GM23338 (cell line): ENCODE measurements around the gene ATIC.

Experiments used
- CREB1 ChIP-seq: fragments of 250-450 bp; sonication (Bioruptor Pico); IDR thresholded peaks from 2 replicates; pipeline ENCODE4 v1.5.0; 2020; ENCODE audit warnings: low read depth, mild to moderate bottlenecking, moderate library complexity
- EZH2 ChIP-seq: fragments of 200-600 bp; sonication (generic); IDR thresholded peaks from one replicate; pipeline ENCODE4 v1.8.0; 2017; ENCODE audit warnings: antibody characterized with exemption, mild to moderate bottlenecking, low read depth; ENCODE audit not compliant: unreplicated experiment
- EZH2phosphoT487 ChIP-seq: fragments of 200-600 bp; sonication (generic); IDR thresholded peaks from one replicate; pipeline ENCODE4 v1.8.1; 2018; ENCODE audit warnings: antibody characterized with exemption; ENCODE audit not compliant: unreplicated experiment
- JUNB ChIP-seq: IDR thresholded peaks from one replicate; pipeline ENCODE4 v1.6.1; 2016; ENCODE audit warnings: antibody characterized with exemption; ENCODE audit not compliant: unreplicated experiment
- NANOG ChIP-seq: IDR thresholded peaks from 2 replicates; pipeline ENCODE4 v1.6.1; 2016; ENCODE audit warnings: antibody characterized with exemption, borderline replicate concordance
- POLR2AphosphoS5 ChIP-seq: IDR thresholded peaks from 2 replicates; pipeline ENCODE4 v1.6.1; 2016; ENCODE audit warnings: antibody characterized with exemption, low read depth
- REST ChIP-seq: IDR thresholded peaks from one replicate; pipeline ENCODE4 v1.6.1; 2018; ENCODE audit warnings: antibody characterized with exemption; ENCODE audit not compliant: unreplicated experiment
- STAT1 ChIP-seq: IDR thresholded peaks from one replicate; pipeline ENCODE4 v1.6.1; 2016; ENCODE audit warnings: antibody characterized with exemption; ENCODE audit not compliant: unreplicated experiment
- ZNF114 ChIP-seq: fragments of 250-450 bp; sonication (Bioruptor Pico); IDR thresholded peaks from 2 replicates; pipeline ENCODE4 v1.5.0; 2020; ENCODE audit warnings: mild to moderate bottlenecking, moderate library complexity
- ZNF462 ChIP-seq: fragments of 250-450 bp; sonication (Bioruptor Pico); IDR thresholded peaks from 2 replicates; pipeline ENCODE4 v1.5.0; 2020; ENCODE audit warnings: mild to moderate bottlenecking, moderate library complexity
- TF ChIP-seq, protein P1 (sequence below), 2 experiments: fragments of 200-600 bp in 1 of 2; sonication (generic) in 1 of 2; conservative IDR thresholded peaks; 2 replicates each; pipeline versions ENCODE4 v1.5.1 to v1.6.1; 2016 to 2017; ENCODE audit warnings: antibody characterized with exemption in 2 of 2, low read depth in 2 of 2, mild to moderate bottlenecking in 2 of 2, moderate library complexity in 1 of 2
- TF ChIP-seq, protein P2 (sequence below): IDR thresholded peaks from 2 replicates; pipeline ENCODE4 v1.6.1; 2016; ENCODE audit warnings: antibody characterized with exemption

- TF ChIP-seq EZH2, result no peak
- no peak for TF ChIP-seq CREB1 (CRISPR knock-in tag)
- TF ChIP-seq, protein P1, sequence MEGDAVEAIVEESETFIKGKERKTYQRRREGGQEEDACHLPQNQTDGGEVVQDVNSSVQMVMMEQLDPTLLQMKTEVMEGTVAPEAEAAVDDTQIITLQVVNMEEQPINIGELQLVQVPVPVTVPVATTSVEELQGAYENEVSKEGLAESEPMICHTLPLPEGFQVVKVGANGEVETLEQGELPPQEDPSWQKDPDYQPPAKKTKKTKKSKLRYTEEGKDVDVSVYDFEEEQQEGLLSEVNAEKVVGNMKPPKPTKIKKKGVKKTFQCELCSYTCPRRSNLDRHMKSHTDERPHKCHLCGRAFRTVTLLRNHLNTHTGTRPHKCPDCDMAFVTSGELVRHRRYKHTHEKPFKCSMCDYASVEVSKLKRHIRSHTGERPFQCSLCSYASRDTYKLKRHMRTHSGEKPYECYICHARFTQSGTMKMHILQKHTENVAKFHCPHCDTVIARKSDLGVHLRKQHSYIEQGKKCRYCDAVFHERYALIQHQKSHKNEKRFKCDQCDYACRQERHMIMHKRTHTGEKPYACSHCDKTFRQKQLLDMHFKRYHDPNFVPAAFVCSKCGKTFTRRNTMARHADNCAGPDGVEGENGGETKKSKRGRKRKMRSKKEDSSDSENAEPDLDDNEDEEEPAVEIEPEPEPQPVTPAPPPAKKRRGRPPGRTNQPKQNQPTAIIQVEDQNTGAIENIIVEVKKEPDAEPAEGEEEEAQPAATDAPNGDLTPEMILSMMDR (conservative IDR thresholded peaks at IDR 0.05; ENCODE audit: low read depth in 2 of 2), result no peak
- TF ChIP-seq JUNB, result no peak
- TF ChIP-seq POLR2AphosphoS5, result peak; percentile 86
- TF ChIP-seq EZH2phosphoT487, result no peak
- TF ChIP-seq REST, result no peak
- TF ChIP-seq NANOG, result no peak
- TF ChIP-seq ZNF462 (CRISPR knock-in tag), result no peak
- no peak for TF ChIP-seq STAT1
- TF ChIP-seq ZNF114 (CRISPR knock-in tag), result no peak
- TF ChIP-seq, protein P2, sequence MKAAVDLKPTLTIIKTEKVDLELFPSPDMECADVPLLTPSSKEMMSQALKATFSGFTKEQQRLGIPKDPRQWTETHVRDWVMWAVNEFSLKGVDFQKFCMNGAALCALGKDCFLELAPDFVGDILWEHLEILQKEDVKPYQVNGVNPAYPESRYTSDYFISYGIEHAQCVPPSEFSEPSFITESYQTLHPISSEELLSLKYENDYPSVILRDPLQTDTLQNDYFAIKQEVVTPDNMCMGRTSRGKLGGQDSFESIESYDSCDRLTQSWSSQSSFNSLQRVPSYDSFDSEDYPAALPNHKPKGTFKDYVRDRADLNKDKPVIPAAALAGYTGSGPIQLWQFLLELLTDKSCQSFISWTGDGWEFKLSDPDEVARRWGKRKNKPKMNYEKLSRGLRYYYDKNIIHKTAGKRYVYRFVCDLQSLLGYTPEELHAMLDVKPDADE, result no peak
Measured at GRCh38 chr2:215311625-215312396, at the start of gene ATIC.
